Transverse colon (tissue), 4 donors: Measurements from ENCODE around the gene RAMAC. TPM values are rescaled to one million over a fixed set of nuclear protein-coding genes. Genes with fewer than 3 reads are reported as not detected.
"Not testable (repeated sequence)": the region's sequence is repeated elsewhere in the genome, so short reads cannot be mapped to it uniquely, and the experiment has no call there.

Source experiments
- DNase-seq: peaks from one replicate; pipeline ENCODE4 v3.0.0-alpha.2; 2019
- H3K27ac ChIP-seq, 4 donors: fragments of 200-600 bp; sonication (generic); 2 replicates each; pipeline ENCODE4 v1.5.1; 2016 to 2018; ENCODE audit warnings: inconsistent platforms in 4 of 4
- H3K27me3 ChIP-seq: fragments of 200-600 bp; sonication (generic); 2 replicates; pipeline ENCODE4 v1.5.1; 2017; ENCODE audit warnings: inconsistent platforms
- H3K36me3 ChIP-seq, 4 donors: fragments of 200-600 bp; sonication (generic); 2 replicates each; pipeline ENCODE4 v1.5.1; 2017 to 2019; ENCODE audit warnings: inconsistent platforms in 4 of 4
- H3K4me1 ChIP-seq, 4 donors: fragments of 200-600 bp; sonication (generic); 2 replicates each; pipeline ENCODE4 v1.5.1; 2017 to 2020; ENCODE audit warnings: inconsistent platforms in 4 of 4
- H3K4me3 ChIP-seq, 4 donors: fragments of 200-600 bp; sonication (generic); 1 replicate in 1 of 4; 2 replicates in 3 of 4; pipeline versions ENCODE4 v1.5.1 to v1.6.1; 2017 to 2019; ENCODE audit warnings: inconsistent platforms in 4 of 4
- H3K9me3 ChIP-seq, 2 donors: fragments of 200-600 bp; sonication (generic); 2 replicates each; pipeline ENCODE4 v1.5.1; 2017 to 2019; ENCODE audit warnings: inconsistent platforms in 2 of 2
- CTCF ChIP-seq, 5 experiments: fragments of 200-600 bp in 3 of 5; fragments of 450-650 bp in 2 of 5; sonication (generic) in 3 of 5; IDR thresholded peaks; 1 replicate in 2 of 5; 2 replicates in 3 of 5; pipeline ENCODE4 v1.5.1; 2016 to 2017; ENCODE audit warnings: antibody characterized with exemption in 5 of 5, inconsistent platforms in 3 of 5, mild to moderate bottlenecking in 2 of 5, moderate library complexity in 1 of 5
- EP300 ChIP-seq: sonication (generic); formaldehyde crosslinking; IDR thresholded peaks from one replicate; pipeline ENCODE4 v1.6.1; 2017; ENCODE audit warnings: antibody characterized with exemption, low read depth
- POLR2A ChIP-seq: fragments of 450-650 bp; IDR thresholded peaks from one replicate; pipeline ENCODE4 v1.6.1; 2016; ENCODE audit warnings: antibody characterized with exemption, mild to moderate bottlenecking, moderate library complexity
- POLR2AphosphoS5 ChIP-seq, 3 donors: sonication (generic); formaldehyde crosslinking; IDR thresholded peaks; one replicate each; pipeline ENCODE4 v1.6.1; 2016; ENCODE audit warnings: antibody characterized with exemption in 3 of 3
- WGBS, 2 donors: methylation state at CpG; one replicate each; pipeline ENCODE4 v1.1.5; 2018; ENCODE audit warnings: low coverage in 1 of 2; 5-methylcytosine and 5-hydroxymethylcytosine counted together
- in situ Hi-C, 4 donors: fragments of 200-750 bp; cut with MboI; loops; one replicate each; pipeline versions ENCODE4 v1.15.0 to v1.15.1; 2017; ENCODE audit warnings: low sequenced_read_pairs in 3 of 4, low pct_ligation_motif_present in 1 of 4, low pct_unique_long_range_greater_than_20kb in 1 of 4
- intact Hi-C: fragments of 100-400 bp; cut with DNase I; formaldehyde crosslinking; loops from one replicate; pipeline ENCODE4 v1.15.1; 2023; ENCODE audit warnings: low total_unique reads
- total RNA-seq, 4 donors: library from RNA; depleted of rRNA; stranded (reverse); fragments of >200 nt; gene quantifications; one replicate each; pipeline ENCODE4 v1.1.0, GENCODE V29; 2016

The RAMAC gene
- total RNA-seq, 4 donors from 2014 or later, result 2.6 to 16.8 (median 10.6) TPM

- no peak for DNase-seq
- TF ChIP-seq EP300, result no peak
- peak; percentile 19 to 41 (median 26) for TF ChIP-seq CTCF (IDR thresholded peaks at IDR 0.05)
- TF ChIP-seq POLR2A, result no peak
- no peak for TF ChIP-seq POLR2AphosphoS5 (IDR thresholded peaks at IDR 0.05)
- Histone ChIP-seq H3K27ac (peak overlapping the region in 2 of 4 donors; percentile 32 to 33), H3K4me3 (peak overlapping the region in 1 of 4 donors; percentile 31), H3K9me3 (no peaks in the 10 kb centered on the region), H3K4me1 (peaks cover 0 to 9% (median 3%) of the 10 kb centered on the region in 4 donors), H3K27me3 (no peaks in the 10 kb centered on the region), H3K36me3 (peaks cover 0 to 12% (median 3%) of the 10 kb centered on the region in 4 donors)
- intact Hi-C loops, result loop anchor here (10.0 kb wide), 1 partner anchor 145 kb away; no protein-coding TSS in a partner anchor
- WGBS, 2 donors, result 8 to 22% methylated on average over 5 to 6 of the region's 6 CpGs
- in situ Hi-C loops, result loop anchor here (10.0 to 25.0 kb wide), 3 partner anchors 145 to 463 kb away; partner anchors contain the start of gene RPS17 (in 4 of the 4)
Observed at GRCh38 chr15:82999905-83000671, 14.1 kb downstream of the RAMAC start.

DNA sequence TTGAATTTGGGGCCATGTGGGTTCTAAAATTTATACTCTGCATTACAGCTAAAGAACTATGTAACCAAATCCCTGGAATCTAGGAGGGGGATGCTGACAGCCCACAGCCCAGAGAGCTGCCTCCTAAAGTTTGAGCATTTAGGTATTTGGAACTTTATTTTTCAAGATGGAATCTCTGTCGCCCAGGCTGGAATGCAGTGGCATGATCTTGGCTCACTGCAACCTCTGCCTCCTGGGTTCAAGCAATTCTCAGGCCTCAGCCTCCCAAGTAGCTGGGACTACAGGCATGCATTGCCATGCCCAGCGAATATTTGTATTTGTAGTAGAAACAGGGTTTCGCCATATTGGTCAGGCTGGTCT lies 14.6 kb downstream of the RAMAC start:
- H3K9me3 ChIP-seq, DNase-seq, H3K4me1 ChIP-seq, H3K27ac ChIP-seq, intact Hi-C loops, H3K27me3 ChIP-seq, H3K4me3 ChIP-seq: not testable (repeated sequence)
- WGBS, 2 donors, result 87% methylated on average over 3 of the region's 3 CpGs; no CpG with 5 or more reads in 1 of the 2 donors
- peaks cover 0 to 12% (median 5%) of the 10 kb centered on the region in 4 donors for H3K36me3 ChIP-seq
- in situ Hi-C loops, result loop anchor here (10.0 to 25.0 kb wide), 3 partner anchors 146 to 463 kb away; partner anchors contain the start of gene RPS17 (in 4 of the 4)

GRCh38 chr15:83010709-83011270 lies 24.8 kb downstream of the RAMAC start:
- Histone ChIP-seq H3K9me3 (no peaks in the 10 kb centered on the region), H3K36me3 (peaks cover 0 to 29% (median 11%) of the 10 kb centered on the region in 4 donors), H3K4me3 (peak overlapping the region; percentile 71 to 92 (median 86)), H3K27ac (peak overlapping the region; percentile 82 to 95 (median 92)), H3K4me1 (peaks cover 12 to 25% (median 14%) of the 10 kb centered on the region in 4 donors), H3K27me3 (no peaks in the 10 kb centered on the region)
- peak; percentile 82 for DNase-seq
- intact Hi-C loops, result no loop called here
- 8 to 15% methylated on average over 7 to 15 of the region's 15 CpGs for WGBS, 2 donors
- in situ Hi-C loops, result loop anchor here (25.0 kb wide), 2 partner anchors 173 to 473 kb away; partner anchors contain the start of gene RPS17 (in 4 of the 4)
- peak; percentile 66 to 80 (median 71) for TF ChIP-seq CTCF (IDR thresholded peaks at IDR 0.05)
- no peak for TF ChIP-seq POLR2A

GRCh38 chr15:83011271-83012075 lies 25.5 kb downstream of the RAMAC start, which contains the start of gene C15orf40:
Gene C15orf40, minus strand, starts transcription at chr15:83011639. Its CDS starts 32 bp downstream, at chr15:83011607.
- H3K4me3 ChIP-seq, result peak within 1 kb of the TSS; percentile 71 to 92 (median 86)
- in situ Hi-C loops (loop anchor here (25.0 kb wide), 2 partner anchors 174 to 474 kb away; partner anchors contain the start of gene RPS17 (in 4 of the 4)), intact Hi-C loops (no loop called here)
- TF ChIP-seq CTCF (IDR thresholded peaks at IDR 0.05), result peak; percentile 46 to 66 (median 57)
- peak; percentile 82 for TF ChIP-seq POLR2A
- TF ChIP-seq EP300, result no peak
- TF ChIP-seq POLR2AphosphoS5 (IDR thresholded peaks at IDR 0.05), result peak; percentile 82 to 92 (median 84)
- H3K27ac ChIP-seq, result peak within 1 kb of the TSS; percentile 82 to 95 (median 92)
- DNase-seq, result peak; percentile 92
- 4% methylated on average over 40 of the region's 64 CpGs; no CpG with 5 or more reads in 1 of the 2 donors for WGBS, 2 donors
- H3K27me3 ChIP-seq, result no peaks in the 10 kb centered on the region
- no peaks in the 10 kb centered on the region for H3K9me3 ChIP-seq
- peaks cover 12 to 25% (median 14%) of the 10 kb centered on the region in 4 donors for H3K4me1 ChIP-seq
- peaks cover 0 to 30% (median 13%) of the 10 kb centered on the region in 4 donors for H3K36me3 ChIP-seq
